HG02571 (cell line): Measurements from ENCODE around the gene DOCK8.

Source experiments
- ATAC-seq: cut with Tn5 transposase; IDR thresholded peaks from one replicate; pipeline ENCODE4 v1.9.1; 2021; ENCODE audit warnings: mild to moderate bottlenecking, moderate library complexity; ENCODE audit not compliant: unreplicated experiment

DOCK8 gene

DNA sequence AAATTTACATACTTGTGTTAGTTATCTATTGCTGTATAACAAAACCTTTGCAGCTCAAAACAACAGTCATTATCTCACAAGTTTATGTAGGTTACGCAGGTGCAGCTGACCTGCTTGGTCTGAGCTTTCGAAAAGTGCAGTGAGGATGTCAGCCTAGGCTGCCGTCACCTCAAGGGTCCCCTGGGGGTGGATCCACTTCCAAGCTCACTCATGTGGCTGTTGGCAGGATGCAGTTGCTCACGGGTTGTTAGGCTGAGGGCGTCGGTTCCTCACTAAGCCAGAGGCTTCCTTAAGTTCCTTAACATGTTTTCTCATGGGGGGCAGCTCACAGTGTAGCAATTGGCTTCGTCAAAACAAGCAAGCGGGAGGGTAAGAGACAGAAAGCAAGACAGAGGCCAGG is 139.8 kb downstream of the DOCK8 start:
- ATAC-seq: no peak

- ATAC-seq: no peak
Measured at GRCh38 chr9:357560-357959, 142.9 kb downstream of the DOCK8 start.

DNA sequence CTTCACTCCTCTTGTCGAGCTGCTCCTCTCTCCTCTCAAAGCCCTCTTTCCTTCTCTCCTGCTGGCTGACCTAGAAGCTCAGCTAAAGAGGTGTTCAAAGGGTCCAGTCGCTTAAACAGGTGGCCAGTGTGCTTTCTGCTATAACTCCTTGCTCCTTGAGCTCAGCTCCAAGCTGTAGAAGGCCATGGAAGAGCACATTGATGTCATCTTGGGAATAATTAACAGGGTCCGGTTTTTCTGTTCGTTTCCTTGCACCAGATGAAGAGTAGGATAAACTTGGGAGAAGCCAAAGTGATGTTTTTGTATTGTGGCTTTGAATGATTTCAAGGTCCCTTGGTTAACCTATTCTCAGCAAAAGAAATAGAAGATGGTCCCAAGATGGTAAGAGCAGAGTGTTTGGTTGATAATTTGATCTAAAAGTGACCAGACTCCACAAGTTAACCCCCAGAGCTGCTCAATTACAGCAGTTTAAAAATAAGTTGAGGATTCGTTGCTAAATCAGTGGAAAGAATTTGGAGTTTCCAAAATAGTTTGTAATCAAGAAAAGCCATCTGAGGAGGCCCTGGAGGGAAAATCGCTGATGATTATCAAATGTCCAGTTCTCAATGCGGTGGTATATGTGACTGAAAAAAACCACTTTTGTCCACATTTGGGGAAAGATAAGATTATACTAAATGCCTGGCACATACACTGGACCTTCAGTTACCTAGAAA is 148.1 kb downstream of the DOCK8 start:
- no peak for ATAC-seq

DNA sequence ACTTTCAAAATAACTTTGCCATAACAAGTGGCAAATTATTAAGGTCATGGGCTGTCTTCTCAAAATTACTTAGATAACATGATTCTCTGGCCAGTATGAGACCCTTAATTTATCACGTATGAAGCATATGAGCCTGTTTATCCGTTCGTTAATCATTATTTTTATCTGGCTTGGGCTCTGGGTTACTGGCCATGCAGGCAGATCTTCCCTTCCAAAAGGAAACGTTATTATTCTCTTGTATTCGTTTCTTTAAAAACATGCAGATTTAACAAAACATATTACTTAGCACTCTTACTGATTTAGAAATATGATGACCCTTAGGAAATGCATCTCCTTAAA is 148.6 kb downstream of the DOCK8 start:
- no peak for ATAC-seq

DNA sequence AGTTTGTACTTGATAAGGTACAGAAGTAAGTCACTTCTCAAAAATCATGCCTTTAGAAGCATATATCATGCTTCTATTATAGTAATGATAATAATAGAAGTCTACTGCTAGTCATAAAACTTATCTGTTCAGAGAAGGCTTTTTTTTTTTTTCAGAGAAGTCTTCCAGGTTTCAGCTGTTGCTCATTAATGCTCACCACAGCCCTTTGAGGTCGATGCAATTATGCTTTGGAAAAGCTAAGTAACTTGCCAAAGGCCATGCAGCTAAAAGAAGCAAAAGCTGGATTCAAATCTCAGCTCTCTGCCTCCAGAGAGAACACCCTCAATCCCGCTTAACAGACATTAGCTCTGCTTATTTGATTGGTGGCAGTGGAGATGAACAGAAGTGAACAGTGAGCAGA is 150.8 kb downstream of the DOCK8 start:
- ATAC-seq: no peak

GRCh38 chr9:366620-367019 is 152.0 kb downstream of the DOCK8 start:
- ATAC-seq: no peak

- ATAC-seq: no peak
Measured at GRCh38 chr9:370086-370485, 155.4 kb downstream of the DOCK8 start.

DNA sequence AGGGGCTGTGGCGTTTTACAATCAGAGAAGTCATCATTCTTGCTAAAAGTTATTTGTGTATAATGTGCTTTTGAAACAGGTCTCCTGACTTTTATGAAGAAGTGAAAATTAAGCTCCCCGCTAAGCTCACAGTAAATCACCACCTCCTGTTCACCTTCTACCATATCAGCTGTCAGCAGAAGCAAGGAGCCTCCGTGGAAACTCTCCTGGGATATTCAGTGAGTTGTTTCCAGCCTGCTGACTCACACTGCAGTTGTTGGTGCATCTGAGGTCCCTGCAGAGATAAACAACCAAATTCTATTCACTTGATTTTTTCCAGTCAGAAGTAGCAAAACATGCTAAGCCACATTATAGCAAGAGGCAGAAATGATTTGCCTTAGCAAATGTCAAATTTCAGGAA is 156.7 kb downstream of the DOCK8 start:
- ATAC-seq: no peak

DNA sequence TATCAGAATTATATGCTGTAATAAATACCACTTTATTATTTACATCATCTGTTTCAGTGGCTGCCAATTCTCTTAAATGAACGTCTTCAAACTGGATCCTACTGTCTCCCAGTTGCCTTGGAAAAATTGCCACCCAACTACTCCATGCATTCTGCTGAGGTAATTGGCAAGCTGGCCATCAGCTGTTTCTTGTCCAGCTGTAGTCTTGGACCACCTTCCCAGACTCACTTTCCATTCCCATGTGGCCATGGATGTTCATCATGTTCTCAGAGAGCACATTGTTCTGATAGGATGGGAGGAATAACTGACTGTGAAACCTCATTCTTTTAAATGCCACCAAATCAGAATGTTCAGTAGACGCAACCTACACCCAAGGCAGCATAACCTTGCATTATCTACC is 157.5 kb downstream of the DOCK8 start:
- ATAC-seq: no peak

DNA sequence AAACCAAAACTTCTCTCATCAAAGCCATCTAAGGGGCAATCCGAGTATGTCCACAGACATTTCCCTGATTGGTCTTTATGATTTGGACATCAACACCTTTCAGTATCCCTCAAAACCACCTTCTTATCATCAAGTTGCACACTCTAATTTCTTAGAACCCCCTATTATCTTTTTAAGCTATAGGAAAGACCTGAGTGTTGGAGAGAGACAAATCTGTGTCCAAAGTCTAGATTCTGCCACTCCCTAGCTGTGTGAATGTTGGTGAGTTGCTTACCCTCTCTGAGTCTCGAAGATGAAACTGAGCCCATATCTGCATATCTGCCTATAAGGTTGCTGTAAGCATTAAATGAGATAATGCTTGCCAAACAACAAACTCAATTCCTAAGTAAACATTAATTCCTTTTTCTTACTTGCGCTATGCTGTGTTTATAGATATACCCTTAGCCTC is 159.1 kb downstream of the DOCK8 start:
- no peak for ATAC-seq

DNA sequence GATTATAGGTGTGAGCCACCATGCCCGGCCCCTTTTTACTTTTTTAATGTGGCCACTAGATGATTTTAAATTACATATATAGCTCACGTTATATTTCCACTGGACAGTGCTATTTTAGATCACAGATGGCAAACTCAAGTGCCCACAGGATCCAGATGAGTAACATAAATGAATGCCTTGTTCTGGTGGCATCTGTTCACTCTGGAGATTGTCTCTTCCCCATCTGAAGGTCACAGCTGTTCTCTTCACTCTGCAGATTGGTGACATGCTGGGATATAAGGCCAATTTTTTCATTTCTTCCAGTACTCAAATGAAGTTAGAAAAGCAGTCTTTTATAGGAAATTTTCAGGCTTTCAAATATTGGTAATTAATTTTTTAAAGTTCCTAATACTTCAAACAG is 160.1 kb downstream of the DOCK8 start:
- ATAC-seq: no peak

DNA sequence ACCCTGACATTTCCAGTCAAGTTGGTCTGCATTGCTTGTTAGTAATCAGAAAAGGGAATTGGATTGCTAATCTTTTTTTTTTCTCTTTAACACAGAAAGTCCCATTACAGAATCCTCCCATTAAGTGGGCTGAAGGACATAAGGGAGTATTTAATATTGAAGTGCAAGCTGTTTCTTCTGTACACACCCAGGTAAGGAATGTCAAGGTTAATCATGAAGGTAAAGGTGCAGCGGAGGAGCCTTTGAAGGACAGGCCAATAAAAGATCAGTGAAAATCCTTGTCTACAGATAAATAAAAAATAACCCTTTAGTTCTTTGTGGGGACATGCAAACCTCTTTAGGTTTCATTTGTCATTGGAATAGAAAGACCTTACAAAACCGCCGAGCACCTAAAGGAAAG is 161.4 kb downstream of the DOCK8 start:
- ATAC-seq: no peak

DNA sequence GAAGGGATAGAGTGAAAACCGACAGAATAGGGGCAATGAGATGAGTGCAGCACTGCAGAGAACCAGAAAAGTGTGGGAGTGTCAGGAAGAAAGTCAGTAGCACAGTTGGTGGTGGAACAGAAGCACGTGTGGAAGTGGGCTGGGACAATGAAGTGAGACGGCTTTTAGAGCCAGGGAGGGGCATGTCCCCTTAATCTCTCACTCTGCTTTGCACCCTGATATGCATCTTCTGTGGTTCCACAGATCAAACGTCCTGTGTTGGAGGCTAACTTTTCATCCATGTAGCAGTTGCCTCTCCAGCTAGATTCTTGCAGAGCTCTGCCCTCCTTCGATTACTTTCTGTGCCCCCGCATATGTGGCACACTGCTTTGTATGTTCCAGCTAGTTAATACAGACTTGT is 163.6 kb downstream of the DOCK8 start:
- no peak for ATAC-seq

- no peak for ATAC-seq
Measured at GRCh38 chr9:382383-382782, 167.7 kb downstream of the DOCK8 start.

GRCh38 chr9:385818-386398 is 171.2 kb downstream of the DOCK8 start:
- no peak for ATAC-seq

DNA sequence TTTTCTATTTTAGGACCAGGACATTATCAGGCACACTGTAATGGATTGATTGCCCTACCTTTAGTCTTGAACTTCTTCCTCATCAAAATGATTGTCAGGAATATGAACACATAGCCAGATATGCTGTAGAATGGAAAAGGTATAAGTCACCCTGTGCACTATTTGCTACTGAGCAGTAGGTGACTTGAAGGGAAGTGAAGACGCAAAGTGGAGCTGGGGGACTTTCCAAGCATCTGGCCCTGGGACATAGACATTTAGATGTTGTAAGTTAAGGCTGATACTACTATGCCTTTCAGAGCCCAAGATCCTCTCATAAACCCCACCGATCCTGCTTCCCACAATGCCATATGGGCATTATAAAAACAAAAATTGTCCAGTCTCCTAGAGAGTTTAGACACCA is 174.5 kb downstream of the DOCK8 start:
- no peak for ATAC-seq

DNA sequence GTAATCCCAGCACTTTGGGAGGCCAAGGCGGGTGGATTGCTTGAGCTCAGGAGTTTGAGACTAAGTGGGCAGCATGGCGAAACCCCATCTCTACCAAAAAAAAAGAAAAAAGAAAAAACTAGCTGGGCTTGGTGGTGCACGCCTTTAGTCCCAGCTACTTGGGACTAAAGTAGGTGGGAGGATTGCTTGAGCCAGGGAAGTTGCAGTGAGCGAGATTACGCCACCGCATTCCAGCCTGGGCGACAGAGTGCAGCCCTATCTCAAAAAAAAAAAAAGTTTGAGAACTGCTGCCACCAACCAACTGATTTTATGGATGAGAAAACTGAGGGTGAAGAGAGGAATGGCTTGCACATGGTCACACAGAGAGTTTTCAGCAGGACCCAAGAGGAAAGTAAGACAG is 175.1 kb downstream of the DOCK8 start:
- ATAC-seq: no peak

- ATAC-seq: no peak
Measured at GRCh38 chr9:392077-392804, 177.6 kb downstream of the DOCK8 start.

GRCh38 chr9:394347-395052 is 179.8 kb downstream of the DOCK8 start:
- ATAC-seq: no peak

DNA sequence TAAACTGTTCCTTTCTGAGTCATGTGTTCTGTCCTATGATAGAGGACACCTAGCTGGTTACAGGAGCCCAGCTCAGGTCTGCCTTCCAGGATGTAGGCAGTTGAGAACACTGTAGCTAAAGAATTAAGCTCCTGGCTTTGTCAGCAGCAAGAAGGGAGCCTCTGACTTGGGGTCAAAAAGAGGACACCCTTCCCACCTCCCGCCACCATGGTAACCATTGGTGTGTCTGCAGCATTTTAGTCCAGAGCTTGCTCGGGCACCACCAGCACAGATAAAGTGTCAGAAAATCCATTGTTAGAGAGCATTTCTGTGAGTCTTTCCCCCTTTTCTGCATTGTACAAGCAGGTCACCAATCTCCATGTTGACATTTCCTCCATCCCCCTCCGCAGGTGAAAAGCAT is 181.7 kb downstream of the DOCK8 start:
- ATAC-seq: no peak

GRCh38 chr9:398085-398484 is 183.4 kb downstream of the DOCK8 start:
- ATAC-seq: no peak

GRCh38 chr9:401223-401622 is 186.6 kb downstream of the DOCK8 start:
- ATAC-seq: no peak
